ENCODE measurements around the gene S100A3. TPM values are rescaled to one million over a fixed set of nuclear protein-coding genes. Genes with fewer than 3 reads are reported as not detected.

The S100A3 gene
- total and polyA plus RNA-seq, 2 donors: 5.2 TPM; not detected in 1

DNA sequence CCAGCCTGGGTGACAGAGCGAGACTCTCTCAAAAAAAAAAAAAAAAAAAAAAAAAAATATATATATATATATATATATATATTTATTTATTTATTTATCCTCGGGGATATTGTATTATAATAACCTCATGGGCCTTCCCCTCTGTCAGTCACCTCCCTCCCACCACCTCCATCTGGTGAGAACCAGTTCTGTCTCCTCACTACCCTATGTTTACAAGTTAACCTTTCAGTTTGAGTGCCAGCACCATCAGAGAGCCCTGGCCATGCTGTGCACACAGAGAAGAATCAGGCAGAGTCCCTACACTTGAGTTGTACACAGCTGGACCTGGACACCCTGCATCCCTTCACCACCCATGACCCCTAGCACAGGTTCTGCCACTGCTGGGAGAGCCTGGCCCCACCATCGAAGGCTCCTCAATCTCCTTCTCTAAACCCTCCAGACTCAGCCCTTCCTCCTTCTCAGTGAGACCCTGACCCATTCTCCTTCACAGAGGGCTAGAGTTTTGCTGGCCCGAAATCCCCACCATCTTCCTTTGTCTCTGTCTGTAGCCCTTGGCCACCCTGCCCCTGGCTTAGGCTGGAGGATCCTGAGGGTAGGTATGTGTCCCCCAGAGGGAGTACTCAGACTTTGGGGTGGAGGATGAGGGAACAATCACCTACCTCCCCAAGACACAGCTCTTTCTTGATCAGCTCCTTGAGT, 9.5 kb downstream of the S100A3 start:
- no peak overlapping the region for H3K27ac ChIP-seq (ENCODE audit: low read depth)
- no peak overlapping the region for H3K4me3 ChIP-seq (ENCODE audit: low read depth, low read length)
- peaks cover 2% of the 10 kb centered on the region for H3K4me1 ChIP-seq (ENCODE audit: insufficient read depth)
- 87% methylated on average over 4 of the region's 4 CpGs for WGBS
- no peak for DNase-seq (ENCODE audit: extremely low spot score)
- H3K36me3 ChIP-seq (ENCODE audit: insufficient read depth): no peaks in the 10 kb centered on the region

DNA sequence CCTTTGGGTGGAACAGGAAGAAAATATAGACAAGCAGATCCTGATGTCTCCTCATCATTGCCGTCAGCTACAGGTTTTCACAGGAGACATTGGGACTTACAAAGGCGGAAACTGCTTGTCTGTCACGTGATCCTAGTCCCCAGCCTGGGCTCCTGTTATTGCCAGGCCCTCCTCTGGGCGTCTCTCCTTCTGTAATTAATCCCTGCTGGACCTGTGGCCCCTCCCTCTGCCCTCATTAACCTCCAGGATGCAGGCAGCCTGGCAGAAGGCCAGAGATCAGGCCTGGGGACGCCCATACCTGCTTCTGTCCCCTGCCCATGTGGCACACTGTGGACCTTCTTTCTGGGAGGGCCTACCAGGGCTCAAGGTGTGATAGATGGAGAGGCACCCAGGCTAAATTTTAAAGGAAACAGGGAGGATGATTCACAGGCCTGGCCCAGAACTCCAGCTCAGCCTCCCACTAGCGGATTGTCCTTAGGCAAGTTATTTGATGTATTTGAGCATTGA, 10.7 kb downstream of the S100A3 start:
- H3K36me3 ChIP-seq (ENCODE audit: insufficient read depth): no peaks in the 10 kb centered on the region
- peaks cover 2% of the 10 kb centered on the region for H3K4me1 ChIP-seq (ENCODE audit: insufficient read depth)
- H3K4me3 ChIP-seq (ENCODE audit: low read depth, low read length): no peak overlapping the region
- H3K27ac ChIP-seq (ENCODE audit: low read depth): no peak overlapping the region
- no peak for DNase-seq (ENCODE audit: extremely low spot score)
- 81% methylated on average over 6 of the region's 6 CpGs for WGBS

DNA sequence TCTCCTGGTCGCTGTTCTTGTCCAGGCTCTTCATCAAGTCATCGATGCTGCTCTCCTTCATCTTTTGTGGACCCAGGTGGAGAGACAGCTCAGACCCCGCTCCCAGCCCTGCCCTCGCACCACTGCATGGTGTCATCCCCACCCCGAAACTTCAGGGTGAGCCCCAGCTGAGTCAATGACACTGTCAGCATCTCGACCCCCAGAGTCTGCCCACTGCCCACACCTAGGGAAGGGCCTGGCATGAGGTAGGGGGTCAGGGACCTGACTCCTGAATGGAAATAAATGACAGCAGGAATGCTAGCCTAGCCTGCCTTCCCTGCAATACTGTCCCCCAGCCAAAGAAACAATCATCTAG, 11.7 kb downstream of the S100A3 start:
- Histone ChIP-seq H3K27ac (ENCODE audit: low read depth) (no peak overlapping the region), H3K36me3 (ENCODE audit: insufficient read depth) (no peaks in the 10 kb centered on the region), H3K4me3 (ENCODE audit: low read depth, low read length) (no peak overlapping the region), H3K4me1 (ENCODE audit: insufficient read depth) (peaks cover 2% of the 10 kb centered on the region)
- no peak for DNase-seq (ENCODE audit: extremely low spot score)
- 98% methylated on average over 6 of the region's 6 CpGs for WGBS

DNA sequence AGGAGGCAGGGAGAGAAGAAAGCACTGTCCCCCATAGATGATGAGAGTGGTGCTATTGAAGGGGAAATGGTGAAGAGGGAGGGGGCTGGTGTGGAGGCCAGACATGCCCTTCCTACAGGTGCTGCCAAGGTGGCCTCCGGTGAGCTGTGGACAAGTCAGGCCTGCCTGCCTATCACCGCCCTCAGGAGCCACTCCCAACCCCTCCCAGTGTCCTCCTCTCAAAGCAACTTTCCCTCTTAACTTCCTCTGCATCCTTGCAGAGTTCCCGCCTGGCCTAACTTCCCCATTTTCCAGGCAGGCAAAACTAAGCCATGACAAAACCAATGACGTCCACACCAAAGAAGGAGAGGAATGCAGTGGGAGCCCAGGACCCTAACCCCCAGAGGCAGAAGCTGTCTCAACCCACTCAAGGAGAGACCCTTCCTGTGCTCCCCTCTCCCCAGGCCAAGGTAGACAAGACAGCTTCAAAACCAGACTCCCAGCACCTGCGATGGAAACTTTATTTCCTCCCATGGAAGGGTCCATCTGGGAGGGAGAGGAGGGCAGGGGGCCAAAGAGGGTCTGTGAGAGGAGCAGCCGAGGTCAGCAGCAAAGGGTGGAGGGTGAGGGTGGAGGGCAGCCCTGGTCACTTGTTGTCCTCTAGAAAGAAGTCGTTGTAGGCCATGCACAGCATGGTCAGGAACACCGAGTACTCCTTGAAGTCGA, 12.2 kb downstream of the S100A3 start:
- peak overlapping the region; percentile 98 for H3K27ac ChIP-seq (ENCODE audit: low read depth)
- no peak for DNase-seq (ENCODE audit: extremely low spot score)
- peaks cover 2% of the 10 kb centered on the region for H3K4me1 ChIP-seq (ENCODE audit: insufficient read depth)
- no peaks in the 10 kb centered on the region for H3K36me3 ChIP-seq (ENCODE audit: insufficient read depth)
- WGBS: 85% methylated on average over 9 of the region's 9 CpGs
- H3K4me3 ChIP-seq (ENCODE audit: low read depth, low read length): peak overlapping the region; percentile 48

DNA sequence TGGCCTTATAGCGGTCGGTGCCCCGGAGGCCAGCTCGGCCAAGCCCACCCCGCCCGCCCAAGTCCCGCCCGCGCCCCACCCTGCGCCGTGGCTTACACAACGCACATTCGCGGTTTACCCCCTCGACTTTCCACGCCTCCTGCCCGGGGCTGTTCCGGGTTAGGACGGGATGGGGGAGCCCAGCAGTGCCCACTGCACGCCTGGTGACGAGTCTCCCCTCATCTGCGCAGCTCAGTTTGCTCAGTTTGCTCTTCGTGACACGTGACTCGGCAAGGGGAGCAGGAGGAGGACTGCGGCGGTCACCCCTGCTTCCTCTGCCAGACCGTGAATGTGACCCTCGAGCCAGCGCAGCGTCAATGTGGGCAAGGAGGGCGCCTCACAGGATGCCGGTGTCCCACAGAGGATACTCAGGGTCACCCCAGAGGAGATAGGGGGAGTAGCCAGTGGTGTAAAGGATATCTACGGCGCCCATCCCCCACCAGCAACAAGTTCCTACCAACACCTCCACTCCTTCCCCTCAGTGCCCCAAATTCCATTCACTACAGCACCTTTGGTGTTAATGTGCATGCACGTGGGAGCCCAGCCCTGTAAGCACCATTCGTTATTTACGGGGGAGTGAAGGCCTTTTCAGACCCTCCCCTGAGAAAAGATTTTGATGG, 12.9 kb downstream of the S100A3 start:
- no peaks in the 10 kb centered on the region for H3K36me3 ChIP-seq (ENCODE audit: insufficient read depth)
- H3K27ac ChIP-seq (ENCODE audit: low read depth): peak overlapping the region; percentile 98
- peak overlapping the region; percentile 48 for H3K4me3 ChIP-seq (ENCODE audit: low read depth, low read length)
- 1% methylated on average over 38 of the region's 38 CpGs for WGBS
- no peak for DNase-seq (ENCODE audit: extremely low spot score)
- H3K4me1 ChIP-seq (ENCODE audit: insufficient read depth): no peaks in the 10 kb centered on the region

DNA sequence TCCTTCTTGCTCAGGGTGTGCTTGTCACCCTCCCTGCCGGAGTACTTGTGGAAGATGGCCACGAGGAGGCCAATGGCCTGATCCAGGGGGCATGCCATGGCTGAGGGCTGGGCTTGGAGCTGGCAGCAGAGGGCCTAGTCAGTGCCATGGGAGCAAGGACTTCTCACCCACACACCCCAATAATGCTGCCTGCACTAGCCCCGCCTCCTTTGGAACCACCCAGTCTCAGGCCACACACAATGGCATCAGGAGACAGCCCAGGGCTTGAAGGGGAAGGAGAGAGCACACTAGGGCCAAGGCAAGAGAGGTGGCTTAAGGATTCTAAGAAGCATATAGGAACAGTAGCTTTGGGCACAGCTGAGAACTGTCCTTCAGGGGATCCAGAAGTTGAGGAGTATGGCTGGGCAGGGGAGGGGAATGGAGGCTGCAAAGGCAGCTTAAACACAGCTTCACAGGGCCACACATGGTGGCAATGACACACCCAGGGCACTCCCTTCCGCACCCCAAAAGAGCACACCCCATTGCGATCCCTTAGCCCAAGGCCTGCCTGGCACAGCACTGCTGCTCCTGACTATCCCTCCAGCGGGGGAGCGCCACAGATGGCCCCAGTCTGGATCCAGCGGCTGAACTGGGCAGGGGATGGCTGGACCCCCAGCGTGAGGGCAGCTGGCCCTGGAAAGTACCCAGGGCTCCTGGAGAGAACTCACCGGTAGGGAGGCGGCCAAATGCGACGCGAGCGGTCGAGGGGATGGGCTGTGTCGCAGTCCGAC, 13.6 kb downstream of the S100A3 start, which contains the start of gene S100A6:
Gene S100A6 (minus strand): TSS at position 750 of the 770 bp plus-strand sequence. CDS start 652 bp downstream, at position 98.
- no peaks in the 10 kb centered on the region for H3K4me1 ChIP-seq (ENCODE audit: insufficient read depth)
- DNase-seq (ENCODE audit: extremely low spot score): no peak
- H3K4me3 ChIP-seq (ENCODE audit: low read depth, low read length): peak within 1 kb of the TSS; percentile 48
- H3K36me3 ChIP-seq (ENCODE audit: insufficient read depth): no peaks in the 10 kb centered on the region
- peak within 1 kb of the TSS; percentile 98 for H3K27ac ChIP-seq (ENCODE audit: low read depth)
- WGBS: 10% methylated on average over 18 of the region's 18 CpGs

DNA sequence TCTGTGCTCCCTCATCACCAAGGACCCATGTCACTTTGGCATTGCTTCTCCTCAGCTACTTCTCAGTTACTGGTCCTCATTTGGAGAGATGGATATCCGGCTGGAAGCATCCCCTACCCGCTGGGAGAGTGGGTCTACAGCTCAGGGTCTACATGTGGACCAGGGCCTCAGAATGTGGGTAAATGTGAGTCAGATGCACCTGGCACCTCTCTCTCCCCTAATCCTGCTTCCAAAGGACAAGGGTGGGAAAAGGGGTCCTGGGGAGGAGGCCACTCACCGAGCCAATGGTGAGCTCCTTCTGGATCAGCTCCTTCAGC, 14.2 kb downstream of the S100A3 start:
- Histone ChIP-seq H3K27ac (ENCODE audit: low read depth) (peak overlapping the region; percentile 98), H3K36me3 (ENCODE audit: insufficient read depth) (no peaks in the 10 kb centered on the region), H3K4me3 (ENCODE audit: low read depth, low read length) (peak overlapping the region; percentile 48), H3K4me1 (ENCODE audit: insufficient read depth) (no peaks in the 10 kb centered on the region)
- no peak for DNase-seq (ENCODE audit: extremely low spot score)
- WGBS: 74% methylated on average over 3 of the region's 3 CpGs

DNA sequence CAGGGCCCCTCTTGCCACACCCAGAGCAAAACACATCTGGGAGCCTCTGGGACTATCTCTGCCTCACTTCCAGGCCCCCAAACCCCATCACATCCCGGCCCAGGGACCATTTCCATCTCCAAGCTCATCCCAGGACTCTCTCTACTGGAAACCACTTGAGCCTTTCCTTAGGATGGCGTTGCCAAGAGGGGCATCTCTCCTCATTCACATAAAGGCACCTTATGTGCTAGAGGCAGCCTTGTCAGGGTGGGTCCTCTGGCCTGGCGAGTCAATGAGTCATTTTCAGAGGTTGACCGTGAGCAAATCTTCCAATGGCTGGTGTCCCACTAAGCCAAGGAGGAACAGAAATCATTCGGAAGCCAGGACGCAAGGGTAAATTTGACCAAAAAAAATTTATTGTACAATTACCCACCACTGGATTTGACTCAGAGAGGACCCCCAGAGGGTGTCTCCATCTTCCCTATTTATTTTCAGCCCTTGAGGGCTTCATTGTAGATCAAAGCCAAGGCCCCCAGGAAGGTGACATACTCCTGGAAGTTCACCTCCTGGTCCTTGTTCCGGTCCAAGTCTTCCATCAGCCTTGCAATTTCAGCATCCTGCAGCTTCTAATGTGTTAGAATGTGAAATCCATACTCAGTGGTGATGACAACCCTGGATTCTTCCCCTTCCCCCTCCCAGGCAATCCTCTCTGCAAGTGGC, 14.7 kb downstream of the S100A3 start:
- no peaks in the 10 kb centered on the region for H3K4me1 ChIP-seq (ENCODE audit: insufficient read depth)
- WGBS: 64% methylated on average over 7 of the region's 7 CpGs

DNA sequence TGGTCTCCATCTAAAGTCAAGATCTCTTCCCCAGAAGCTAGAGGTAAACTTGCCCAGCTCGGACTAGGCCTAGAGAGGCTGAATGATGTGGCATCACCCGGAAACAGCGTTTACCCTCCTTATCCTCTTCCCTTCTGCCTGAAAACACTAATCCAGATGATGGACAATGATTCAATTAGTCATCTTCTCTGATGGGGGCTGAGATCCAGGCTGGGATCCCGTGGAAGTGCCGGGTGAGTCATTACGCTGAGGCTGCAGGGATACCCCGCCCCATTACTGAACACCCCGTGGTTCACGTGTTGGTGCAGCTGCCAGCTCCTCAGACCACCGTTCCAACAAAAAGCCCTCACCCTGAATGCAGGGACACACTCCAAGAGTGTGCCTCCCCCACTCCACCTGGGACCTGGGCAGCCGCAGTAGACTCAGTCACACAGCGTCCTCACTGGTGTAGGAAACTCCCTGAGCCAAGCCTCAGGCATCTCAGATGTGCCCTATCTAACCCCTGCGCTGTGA, 15.3 kb downstream of the S100A3 start:
- 34% methylated on average over 13 of the region's 13 CpGs for WGBS
- DNase-seq (ENCODE audit: extremely low spot score): no peak

More for the DNA sequence above, 14.7 kb downstream of the S100A3 start:
- Histone ChIP-seq H3K4me3 (ENCODE audit: low read depth, low read length) (peak overlapping the region; percentile 48), H3K27ac (ENCODE audit: low read depth) (peak overlapping the region; percentile 98), H3K36me3 (ENCODE audit: insufficient read depth) (no peaks in the 10 kb centered on the region)
- DNase-seq (ENCODE audit: extremely low spot score): no peak

DNA sequence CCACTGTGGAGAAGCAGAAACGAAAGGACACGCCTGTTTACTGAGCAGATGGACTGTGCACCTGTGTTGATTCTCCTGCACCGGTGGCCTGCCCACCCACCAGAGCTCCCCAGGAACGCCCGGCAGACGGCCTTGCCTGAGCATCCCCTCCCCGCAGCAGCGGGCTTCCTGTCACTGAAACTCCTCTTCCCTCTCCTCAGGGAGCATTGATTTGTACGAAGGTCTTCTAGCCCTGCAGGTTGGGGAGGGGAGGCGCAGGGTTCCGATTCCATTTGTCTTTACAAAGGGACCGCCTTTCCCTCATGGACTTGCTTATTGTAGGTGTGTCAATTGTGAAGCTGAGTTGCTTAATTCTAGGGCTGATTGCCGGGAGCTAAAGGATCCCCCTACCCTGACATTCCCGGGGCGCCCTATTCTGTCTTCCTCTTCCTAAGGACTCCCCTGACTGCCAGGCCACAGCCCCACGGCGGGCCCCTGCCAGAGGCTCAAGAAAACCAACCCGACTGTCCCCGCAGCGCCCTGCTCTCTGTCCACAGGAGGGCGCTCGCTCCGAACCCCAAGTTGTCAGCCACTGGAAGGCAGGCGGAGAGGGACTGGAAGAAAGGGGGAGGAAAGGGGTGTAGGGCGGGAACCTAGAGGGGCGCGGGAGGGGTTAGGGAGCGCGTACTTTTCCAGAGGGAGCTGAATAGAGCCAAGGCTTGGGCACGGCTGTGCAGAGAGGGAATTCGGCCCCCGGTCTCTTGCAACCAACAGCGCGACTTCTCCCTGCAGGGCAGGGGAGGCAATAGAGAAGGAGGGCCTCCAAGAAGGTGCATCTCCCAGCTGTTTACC, 16.1 kb downstream of the S100A3 start:
- peak; percentile 71 for DNase-seq (ENCODE audit: extremely low spot score)
- peak overlapping the region; percentile 18 for H3K4me3 ChIP-seq (ENCODE audit: low read depth, low read length)
- H3K4me1 ChIP-seq (ENCODE audit: insufficient read depth): no peaks in the 10 kb centered on the region
- H3K36me3 ChIP-seq (ENCODE audit: insufficient read depth): no peaks in the 10 kb centered on the region
- H3K27ac ChIP-seq (ENCODE audit: low read depth): peak overlapping the region; percentile 98
- WGBS: 19% methylated on average over 34 of the region's 34 CpGs

More for the DNA sequence above, 15.3 kb downstream of the S100A3 start:
- peak overlapping the region; percentile 98 for H3K27ac ChIP-seq (ENCODE audit: low read depth)
- peak overlapping the region; percentile 18 for H3K4me3 ChIP-seq (ENCODE audit: low read depth, low read length)
- H3K36me3 ChIP-seq (ENCODE audit: insufficient read depth): no peaks in the 10 kb centered on the region
- H3K4me1 ChIP-seq (ENCODE audit: insufficient read depth): no peaks in the 10 kb centered on the region

DNA sequence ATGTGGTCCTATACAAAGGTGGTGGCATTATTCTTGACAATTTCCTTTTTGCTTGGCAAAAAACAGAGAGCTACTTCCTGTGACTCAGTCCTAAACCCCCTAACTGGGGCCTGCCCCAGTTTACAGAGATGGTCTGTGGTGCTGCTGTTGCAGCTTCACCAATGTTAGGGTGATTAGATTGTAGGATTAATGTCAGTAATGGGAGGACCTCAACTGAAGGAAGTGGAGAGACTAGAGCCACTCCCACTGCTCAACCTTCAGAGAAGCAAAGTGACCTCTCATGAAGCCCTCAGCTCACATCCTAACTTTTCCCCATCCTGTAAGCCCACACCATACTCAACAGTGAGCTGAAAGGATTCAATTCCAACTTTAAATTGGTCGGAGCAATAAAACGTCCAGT, 16.9 kb downstream of the S100A3 start:
- peak overlapping the region; percentile 35 for H3K27ac ChIP-seq (ENCODE audit: low read depth)
- H3K4me3 ChIP-seq (ENCODE audit: low read depth, low read length): no peak overlapping the region
- no peak for DNase-seq (ENCODE audit: extremely low spot score)
- no peaks in the 10 kb centered on the region for H3K36me3 ChIP-seq (ENCODE audit: insufficient read depth)
- 79% methylated on average over 2 of the region's 2 CpGs for WGBS
- H3K4me1 ChIP-seq (ENCODE audit: insufficient read depth): no peaks in the 10 kb centered on the region

DNA sequence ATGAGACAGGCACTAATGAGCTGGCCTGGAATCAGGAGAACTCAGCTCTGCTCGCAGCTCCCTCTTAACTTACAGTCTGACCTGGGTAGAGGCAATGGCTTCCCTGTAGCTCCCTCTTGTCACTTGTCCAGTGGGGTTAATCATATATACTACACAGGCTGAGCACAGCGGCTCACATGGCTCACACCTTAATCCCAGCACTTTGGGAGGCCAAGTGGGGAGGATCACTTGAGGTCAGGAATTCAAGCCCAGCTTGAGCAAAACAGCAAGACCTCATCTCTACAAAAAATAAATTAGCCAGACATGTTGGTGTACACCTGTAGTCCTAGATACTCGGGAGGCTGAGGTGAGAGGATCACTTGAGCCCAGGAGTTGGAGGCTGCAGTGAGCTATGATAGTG, 17.4 kb downstream of the S100A3 start:
- Histone ChIP-seq H3K36me3 (ENCODE audit: insufficient read depth) (no peaks in the 10 kb centered on the region), H3K4me1 (ENCODE audit: insufficient read depth) (no peaks in the 10 kb centered on the region), H3K4me3 (ENCODE audit: low read depth, low read length) (no peak overlapping the region), H3K27ac (ENCODE audit: low read depth) (peak overlapping the region; percentile 25)
- DNase-seq (ENCODE audit: extremely low spot score): no peak
- 84% methylated on average over 3 of the region's 3 CpGs for WGBS
